Suprapubic skin (tissue), 3 donors: ENCODE data around the gene CABLES1.

ENCODE experiments used
- CTCF ChIP-seq, 2 donors: fragments of 200-600 bp in 1 of 2; fragments of 450-650 bp in 1 of 2; sonication (generic) in 1 of 2; IDR thresholded peaks; one replicate each; pipeline ENCODE4 v1.5.1; 2016 to 2019; ENCODE audit warnings: antibody characterized with exemption in 2 of 2, mild to moderate bottlenecking in 1 of 2, moderate library complexity in 1 of 2
- POLR2AphosphoS5 ChIP-seq, 3 donors: sonication (generic); formaldehyde crosslinking; IDR thresholded peaks; one replicate each; pipeline ENCODE4 v1.6.1; 2017; ENCODE audit warnings: antibody characterized with exemption in 3 of 3

GRCh38 chr18:23210526-23210925 lies 75.2 kb downstream of the CABLES1 start:
- TF ChIP-seq CTCF (IDR thresholded peaks at IDR 0.05), result no peak
- no peak for TF ChIP-seq POLR2AphosphoS5 (IDR thresholded peaks at IDR 0.05)
